GM23338 (cell line): Measurements from ENCODE around the gene PIK3C3. TPM values are rescaled to one million over a fixed set of nuclear protein-coding genes. Genes with fewer than 3 reads are reported as not detected.
A peak's percentile ranks its signal among the peaks of the same experiment; 100 is the strongest.

Source experiments
- ATAC-seq: fragments of 200-7000 bp; cut with Tn5 transposase; 3 replicates; pipeline ENCODE4 v1.9.1; 2020
- DNase-seq: peaks from one replicate; pipeline ENCODE4 v3.0.0-alpha.2; 2015; ENCODE audit warnings: low spot score
- H2AFZ ChIP-seq: fragments of 200-600 bp; sonication (generic); 2 replicates; pipeline ENCODE4 v1.8.0; 2016; ENCODE audit warnings: antibody characterized with exemption, mild to moderate bottlenecking, moderate library complexity
- H3F3A ChIP-seq: fragments of 200-600 bp; sonication (generic); replicated peaks from 2 replicates; pipeline ENCODE4 v1.8.0; 2017; ENCODE audit warnings: antibody characterized with exemption, mixed run types, low read depth
- H3K27ac ChIP-seq: fragments of 200-600 bp; sonication (generic); 2 replicates; pipeline ENCODE4 v1.6.1; 2016; ENCODE audit warnings: low read depth
- H3K27me3 ChIP-seq: fragments of 200-600 bp; sonication (generic); 2 replicates; pipeline ENCODE4 v1.8.0; 2016; ENCODE audit warnings: mild to moderate bottlenecking, mixed run types, moderate library complexity; ENCODE audit not compliant: insufficient read depth
- H3K36me3 ChIP-seq: fragments of 200-600 bp; sonication (generic); 2 replicates; pipeline ENCODE4 v1.8.0; 2016; ENCODE audit warnings: mild to moderate bottlenecking; ENCODE audit not compliant: insufficient read depth
- H3K4me1 ChIP-seq: fragments of 200-600 bp; sonication (generic); 2 replicates; pipeline ENCODE4 v1.8.0; 2016; ENCODE audit warnings: mild to moderate bottlenecking, moderate library complexity; ENCODE audit not compliant: insufficient read depth
- H3K4me2 ChIP-seq: fragments of 200-600 bp; sonication (generic); 2 replicates; pipeline ENCODE4 v1.7.1; 2017; ENCODE audit warnings: mixed run types
- H3K4me3 ChIP-seq: fragments of 200-600 bp; sonication (generic); 2 replicates; pipeline ENCODE4 v1.6.1; 2016; ENCODE audit warnings: mixed run types
- H3K79me2 ChIP-seq: fragments of 200-600 bp; sonication (generic); replicated peaks from 2 replicates; pipeline ENCODE4 v1.8.0; 2017; ENCODE audit warnings: mild to moderate bottlenecking; ENCODE audit not compliant: insufficient read depth
- H3K9me2 ChIP-seq: fragments of 200-600 bp; sonication (generic); 2 replicates; pipeline ENCODE4 v1.8.0; 2017; ENCODE audit not compliant: insufficient read depth
- H4K20me1 ChIP-seq: fragments of 200-600 bp; sonication (generic); replicated peaks from 2 replicates; pipeline ENCODE4 v1.8.0; 2017; ENCODE audit warnings: mild to moderate bottlenecking; ENCODE audit not compliant: insufficient read depth
- H3K27ac Mint-ChIP-seq: 2 replicates; pipeline ENCODE4 v1.8.0; 2020; ENCODE audit warnings: inconsistent platforms, mild to moderate bottlenecking, moderate library complexity, mixed read lengths
- H3K27me3 Mint-ChIP-seq: 3 replicates; pipeline ENCODE4 v1.8.0; 2022; ENCODE audit warnings: low read depth, mild to moderate bottlenecking, moderate library complexity, mixed read lengths, inconsistent platforms; ENCODE audit not compliant: insufficient read depth, poor library complexity
- H3K36me3 Mint-ChIP-seq: 3 replicates; pipeline ENCODE4 v1.8.0; 2021; ENCODE audit warnings: low read depth, mild to moderate bottlenecking, inconsistent platforms, moderate library complexity, mixed read lengths
- H3K4me1 Mint-ChIP-seq: 3 replicates; pipeline ENCODE4 v1.8.0; 2020; ENCODE audit warnings: mild to moderate bottlenecking, inconsistent platforms, mixed read lengths
- H3K4me3 Mint-ChIP-seq: 3 replicates; pipeline ENCODE4 v1.8.0; 2021; ENCODE audit warnings: moderate library complexity, mild to moderate bottlenecking, inconsistent platforms, mixed read lengths
- H3K9me3 Mint-ChIP-seq: 3 replicates; pipeline ENCODE4 v1.8.0; 2020; ENCODE audit warnings: moderate library complexity, mild to moderate bottlenecking, inconsistent platforms, mixed read lengths
- EZH2 ChIP-seq: fragments of 200-600 bp; sonication (generic); IDR thresholded peaks from one replicate; pipeline ENCODE4 v1.8.0; 2017; ENCODE audit warnings: antibody characterized with exemption, mild to moderate bottlenecking, low read depth; ENCODE audit not compliant: unreplicated experiment
- EZH2phosphoT487 ChIP-seq: fragments of 200-600 bp; sonication (generic); IDR thresholded peaks from one replicate; pipeline ENCODE4 v1.8.1; 2018; ENCODE audit warnings: antibody characterized with exemption; ENCODE audit not compliant: unreplicated experiment
- JUNB ChIP-seq: IDR thresholded peaks from one replicate; pipeline ENCODE4 v1.6.1; 2016; ENCODE audit warnings: antibody characterized with exemption; ENCODE audit not compliant: unreplicated experiment
- POLR2AphosphoS5 ChIP-seq: IDR thresholded peaks from 2 replicates; pipeline ENCODE4 v1.6.1; 2016; ENCODE audit warnings: antibody characterized with exemption, low read depth
- REST ChIP-seq: IDR thresholded peaks from one replicate; pipeline ENCODE4 v1.6.1; 2018; ENCODE audit warnings: antibody characterized with exemption; ENCODE audit not compliant: unreplicated experiment
- STAT1 ChIP-seq: IDR thresholded peaks from one replicate; pipeline ENCODE4 v1.6.1; 2016; ENCODE audit warnings: antibody characterized with exemption; ENCODE audit not compliant: unreplicated experiment
- ZNF331 ChIP-seq: fragments of 250-450 bp; sonication (Bioruptor Pico); IDR thresholded peaks from 2 replicates; pipeline ENCODE4 v1.5.0; 2020; ENCODE audit warnings: low read depth, mild to moderate bottlenecking, moderate library complexity
- polyA plus RNA-seq: library from polyadenylated mRNA; unstranded; fragments of >200 nt; fragmentation: Nextera tagmentation; extraction: Ambion mirVana; gene quantifications from 2 replicates; pipeline ENCODE4 v1.2.1, GENCODE V29; 2016
- total RNA-seq: library from RNA; depleted of rRNA; stranded (reverse); fragments of >200 nt; shearing (Covaris generic); gene quantifications from 2 replicates; pipeline ENCODE4 v1.2.3, GENCODE V29; 2014
- TF ChIP-seq, protein P1 (sequence below): fragments of 250-450 bp; sonication (Bioruptor Pico); IDR thresholded peaks from 2 replicates; pipeline ENCODE4 v1.5.0; 2020; ENCODE audit warnings: mild to moderate bottlenecking, moderate library complexity

PIK3C3 gene
- total and polyA plus RNA-seq, 2 experiments from 2014 or later = 25.9 to 35.4 TPM

DNA sequence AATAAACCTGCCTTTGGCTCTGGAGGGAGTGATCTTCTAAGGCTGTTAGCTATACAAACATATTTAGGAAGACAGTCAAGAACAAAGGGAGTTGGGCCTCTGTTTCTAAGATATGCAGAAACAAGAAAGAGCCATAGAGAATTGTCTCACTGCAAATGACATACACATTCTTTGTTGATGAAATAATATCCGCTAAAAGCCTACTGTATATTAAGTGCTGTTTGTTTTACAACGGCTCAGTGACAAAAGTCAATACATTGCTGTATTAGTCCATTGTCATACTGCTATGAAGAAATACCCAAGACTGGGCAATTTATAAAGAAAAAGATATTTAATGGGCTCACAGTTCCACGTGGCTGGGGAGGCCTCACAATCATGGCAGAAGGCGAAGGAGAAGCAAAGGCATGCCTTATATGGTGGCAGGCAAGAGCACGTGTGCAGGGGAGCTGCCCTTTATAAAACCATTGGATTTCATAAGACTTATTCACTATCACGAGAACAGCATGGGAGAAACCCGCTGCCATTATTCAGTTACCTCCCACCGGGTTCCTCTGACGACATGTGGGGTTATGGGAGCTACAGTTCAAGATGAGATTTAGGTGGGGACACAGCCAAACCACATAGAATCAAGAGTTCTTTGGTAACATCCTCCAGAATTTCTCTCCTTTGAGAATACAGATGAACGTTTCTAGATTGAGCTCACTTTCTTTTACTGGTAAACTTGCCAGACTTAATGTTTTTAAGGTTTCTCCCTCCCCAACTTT lies 157.8 kb downstream of the PIK3C3 start:
- no peak for TF ChIP-seq EZH2
- peaks cover 12% of the 10 kb centered on the region for H3K4me1 Mint-ChIP-seq
- no peak for DNase-seq
- no peaks in the 10 kb centered on the region for H3K9me2 ChIP-seq
- H3K79me2 ChIP-seq = no peaks in the 10 kb centered on the region
- H3K4me1 ChIP-seq = peaks cover 14% of the 10 kb centered on the region
- no peak overlapping the region for H3K4me2 ChIP-seq
- H3K4me3 ChIP-seq = no peak overlapping the region
- no peak for ATAC-seq
- H3K27me3 Mint-ChIP-seq = no peaks in the 10 kb centered on the region
- peaks cover 8% of the 10 kb centered on the region; the same call in 1 of the 3 replicates for H3K36me3 Mint-ChIP-seq
- H2AFZ ChIP-seq = peak overlapping the region; percentile 39; the same call in 1 of the 2 replicates
- no peaks in the 10 kb centered on the region for H3F3A ChIP-seq
- no peak overlapping the region for H3K27ac Mint-ChIP-seq
- peaks cover 14% of the 10 kb centered on the region; the same call in 2 of the 3 replicates for H3K9me3 Mint-ChIP-seq
- no peaks in the 10 kb centered on the region for H3K36me3 ChIP-seq
- H3K27ac ChIP-seq = no peak overlapping the region
- H4K20me1 ChIP-seq = no peaks in the 10 kb centered on the region
- H3K27me3 ChIP-seq = no peaks in the 10 kb centered on the region
- no peak overlapping the region for H3K4me3 Mint-ChIP-seq

GRCh38 chr18:42113529-42114191 lies 158.6 kb downstream of the PIK3C3 start:
- Histone ChIP-seq H3K27me3 (no peaks in the 10 kb centered on the region), H3K4me3 (no peak overlapping the region), H3K79me2 (no peaks in the 10 kb centered on the region), H3K4me2 (no peak overlapping the region), H4K20me1 (no peaks in the 10 kb centered on the region), H3F3A (no peaks in the 10 kb centered on the region), H2AFZ (peak overlapping the region; percentile 39), H3K9me2 (no peaks in the 10 kb centered on the region), H3K27ac (no peak overlapping the region), H3K36me3 (no peaks in the 10 kb centered on the region), H3K4me1 (0 out of 2 replicates have a peak, but pooled peaks cover 6% of the 10 kb centered on the region)
- Mint-ChIP-seq H3K36me3 (peaks cover 8% of the 10 kb centered on the region; the same call in 1 of the 3 replicates), H3K4me1 (peaks cover 10% of the 10 kb centered on the region; the same call in 2 of the 3 replicates), H3K27ac (no peak overlapping the region), H3K27me3 (no peaks in the 10 kb centered on the region), H3K9me3 (peaks cover 14% of the 10 kb centered on the region), H3K4me3 (no peak overlapping the region)
- ATAC-seq (no peak), DNase-seq (no peak)
- TF ChIP-seq JUNB (no peak), EZH2 (no peak), EZH2phosphoT487 (no peak), POLR2AphosphoS5 (no peak), REST (no peak), STAT1 (no peak), ZNF331 (CRISPR knock-in tag) (no peak)
- TF ChIP-seq, protein P1, sequence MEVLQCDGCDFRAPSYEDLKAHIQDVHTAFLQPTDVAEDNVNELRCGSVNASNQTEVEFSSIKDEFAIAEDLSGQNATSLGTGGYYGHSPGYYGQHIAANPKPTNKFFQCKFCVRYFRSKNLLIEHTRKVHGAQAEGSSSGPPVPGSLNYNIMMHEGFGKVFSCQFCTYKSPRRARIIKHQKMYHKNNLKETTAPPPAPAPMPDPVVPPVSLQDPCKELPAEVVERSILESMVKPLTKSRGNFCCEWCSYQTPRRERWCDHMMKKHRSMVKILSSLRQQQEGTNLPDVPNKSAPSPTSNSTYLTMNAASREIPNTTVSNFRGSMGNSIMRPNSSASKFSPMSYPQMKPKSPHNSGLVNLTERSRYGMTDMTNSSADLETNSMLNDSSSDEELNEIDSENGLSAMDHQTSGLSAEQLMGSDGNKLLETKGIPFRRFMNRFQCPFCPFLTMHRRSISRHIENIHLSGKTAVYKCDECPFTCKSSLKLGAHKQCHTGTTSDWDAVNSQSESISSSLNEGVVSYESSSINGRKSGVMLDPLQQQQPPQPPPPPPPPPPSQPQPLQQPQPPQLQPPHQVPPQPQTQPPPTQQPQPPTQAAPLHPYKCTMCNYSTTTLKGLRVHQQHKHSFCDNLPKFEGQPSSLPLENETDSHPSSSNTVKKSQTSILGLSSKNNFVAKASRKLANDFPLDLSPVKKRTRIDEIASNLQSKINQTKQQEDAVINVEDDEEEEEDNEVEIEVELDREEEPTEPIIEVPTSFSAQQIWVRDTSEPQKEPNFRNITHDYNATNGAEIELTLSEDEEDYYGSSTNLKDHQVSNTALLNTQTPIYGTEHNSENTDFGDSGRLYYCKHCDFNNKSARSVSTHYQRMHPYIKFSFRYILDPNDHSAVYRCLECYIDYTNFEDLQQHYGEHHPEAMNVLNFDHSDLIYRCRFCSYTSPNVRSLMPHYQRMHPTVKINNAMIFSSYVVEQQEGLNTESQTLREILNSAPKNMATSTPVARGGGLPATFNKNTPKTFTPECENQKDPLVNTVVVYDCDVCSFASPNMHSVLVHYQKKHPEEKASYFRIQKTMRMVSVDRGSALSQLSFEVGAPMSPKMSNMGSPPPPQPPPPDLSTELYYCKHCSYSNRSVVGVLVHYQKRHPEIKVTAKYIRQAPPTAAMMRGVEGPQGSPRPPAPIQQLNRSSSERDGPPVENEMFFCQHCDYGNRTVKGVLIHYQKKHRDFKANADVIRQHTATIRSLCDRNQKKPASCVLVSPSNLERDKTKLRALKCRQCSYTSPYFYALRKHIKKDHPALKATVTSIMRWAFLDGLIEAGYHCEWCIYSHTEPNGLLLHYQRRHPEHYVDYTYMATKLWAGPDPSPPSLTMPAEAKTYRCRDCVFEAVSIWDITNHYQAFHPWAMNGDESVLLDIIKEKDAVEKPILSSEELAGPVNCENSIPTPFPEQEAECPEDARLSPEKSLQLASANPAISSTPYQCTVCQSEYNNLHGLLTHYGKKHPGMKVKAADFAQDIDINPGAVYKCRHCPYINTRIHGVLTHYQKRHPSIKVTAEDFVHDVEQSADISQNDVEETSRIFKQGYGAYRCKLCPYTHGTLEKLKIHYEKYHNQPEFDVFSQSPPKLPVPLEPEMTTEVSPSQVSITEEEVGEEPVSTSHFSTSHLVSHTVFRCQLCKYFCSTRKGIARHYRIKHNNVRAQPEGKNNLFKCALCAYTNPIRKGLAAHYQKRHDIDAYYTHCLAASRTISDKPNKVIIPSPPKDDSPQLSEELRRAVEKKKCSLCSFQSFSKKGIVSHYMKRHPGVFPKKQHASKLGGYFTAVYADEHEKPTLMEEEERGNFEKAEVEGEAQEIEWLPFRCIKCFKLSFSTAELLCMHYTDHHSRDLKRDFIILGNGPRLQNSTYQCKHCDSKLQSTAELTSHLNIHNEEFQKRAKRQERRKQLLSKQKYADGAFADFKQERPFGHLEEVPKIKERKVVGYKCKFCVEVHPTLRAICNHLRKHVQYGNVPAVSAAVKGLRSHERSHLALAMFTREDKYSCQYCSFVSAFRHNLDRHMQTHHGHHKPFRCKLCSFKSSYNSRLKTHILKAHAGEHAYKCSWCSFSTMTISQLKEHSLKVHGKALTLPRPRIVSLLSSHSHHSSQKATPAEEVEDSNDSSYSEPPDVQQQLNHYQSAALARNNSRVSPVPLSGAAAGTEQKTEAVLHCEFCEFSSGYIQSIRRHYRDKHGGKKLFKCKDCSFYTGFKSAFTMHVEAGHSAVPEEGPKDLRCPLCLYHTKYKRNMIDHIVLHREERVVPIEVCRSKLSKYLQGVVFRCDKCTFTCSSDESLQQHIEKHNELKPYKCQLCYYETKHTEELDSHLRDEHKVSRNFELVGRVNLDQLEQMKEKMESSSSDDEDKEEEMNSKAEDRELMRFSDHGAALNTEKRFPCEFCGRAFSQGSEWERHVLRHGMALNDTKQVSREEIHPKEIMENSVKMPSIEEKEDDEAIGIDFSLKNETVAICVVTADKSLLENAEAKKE (CRISPR knock-in tag) = no peak
